HCT116 (cell line): ENCODE measurements around the gene CDK19.

Source experiments
- CEBPB ChIP-seq: IDR thresholded peaks from 2 replicates; pipeline ENCODE4 v1.6.1; 2012; ENCODE audit warnings: low read depth
- EZH2 ChIP-seq: fragments of 200-600 bp; sonication (generic); IDR thresholded peaks from 2 replicates; pipeline ENCODE4 v1.6.1; 2017; ENCODE audit warnings: antibody characterized with exemption, mixed run types
- EZH2phosphoT487 ChIP-seq: fragments of 200-600 bp; IDR thresholded peaks from 2 replicates; pipeline ENCODE4 v1.6.1; 2018; ENCODE audit warnings: antibody characterized with exemption, borderline replicate concordance
- POLR2A ChIP-seq: IDR thresholded peaks from 2 replicates; pipeline ENCODE4 v1.7.0; 2011; ENCODE audit warnings: borderline replicate concordance; ENCODE audit not compliant: insufficient read depth, insufficient read length; ENCODE audit errors: extremely low read depth
- TF ChIP-seq, protein P1 (sequence below), 3 experiments: fragments of 200-600 bp in 1 of 3; sonication (generic) in 1 of 3; IDR thresholded peaks in 2 of 3; conservative IDR thresholded peaks in 1 of 3; 2 replicates each; pipeline ENCODE4 v1.5.1; 2012 to 2017; ENCODE audit warnings: low read depth in 2 of 3, low read length in 2 of 3, antibody characterized with exemption in 1 of 3, borderline replicate concordance in 1 of 3, control low read depth in 1 of 3, mild to moderate bottlenecking in 1 of 3, mixed read lengths in 1 of 3, mixed run types in 1 of 3, moderate library complexity in 1 of 3; ENCODE audit not compliant: insufficient read depth in 1 of 3
- TF ChIP-seq, protein P2 (sequence below): IDR thresholded peaks from 2 replicates; pipeline ENCODE4 v1.6.1; 2012; ENCODE audit warnings: low read depth

DNA sequence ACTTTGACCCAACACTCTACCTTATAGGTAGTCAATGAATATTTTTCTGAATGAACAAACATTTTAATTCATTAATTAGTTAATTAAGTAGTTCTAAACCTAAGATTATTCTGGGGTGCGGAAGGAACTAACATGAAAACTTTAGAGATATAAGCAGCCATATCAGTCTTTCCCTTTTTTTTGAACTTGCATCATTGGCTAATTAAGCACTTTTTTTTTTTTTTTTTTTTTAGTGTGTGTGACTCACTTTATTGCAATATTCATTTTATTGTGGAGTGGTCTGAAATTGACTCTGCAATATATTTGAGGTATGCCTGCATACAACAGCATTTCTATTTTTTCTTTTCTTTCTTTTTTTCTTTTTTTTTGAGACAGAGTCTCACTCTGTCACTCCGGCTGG is 37.5 kb upstream of the CDK19 start:
- TF ChIP-seq CEBPB (no peak), EZH2phosphoT487 (no peak), EZH2 (no peak), POLR2A (no peak)
- TF ChIP-seq, protein P1, sequence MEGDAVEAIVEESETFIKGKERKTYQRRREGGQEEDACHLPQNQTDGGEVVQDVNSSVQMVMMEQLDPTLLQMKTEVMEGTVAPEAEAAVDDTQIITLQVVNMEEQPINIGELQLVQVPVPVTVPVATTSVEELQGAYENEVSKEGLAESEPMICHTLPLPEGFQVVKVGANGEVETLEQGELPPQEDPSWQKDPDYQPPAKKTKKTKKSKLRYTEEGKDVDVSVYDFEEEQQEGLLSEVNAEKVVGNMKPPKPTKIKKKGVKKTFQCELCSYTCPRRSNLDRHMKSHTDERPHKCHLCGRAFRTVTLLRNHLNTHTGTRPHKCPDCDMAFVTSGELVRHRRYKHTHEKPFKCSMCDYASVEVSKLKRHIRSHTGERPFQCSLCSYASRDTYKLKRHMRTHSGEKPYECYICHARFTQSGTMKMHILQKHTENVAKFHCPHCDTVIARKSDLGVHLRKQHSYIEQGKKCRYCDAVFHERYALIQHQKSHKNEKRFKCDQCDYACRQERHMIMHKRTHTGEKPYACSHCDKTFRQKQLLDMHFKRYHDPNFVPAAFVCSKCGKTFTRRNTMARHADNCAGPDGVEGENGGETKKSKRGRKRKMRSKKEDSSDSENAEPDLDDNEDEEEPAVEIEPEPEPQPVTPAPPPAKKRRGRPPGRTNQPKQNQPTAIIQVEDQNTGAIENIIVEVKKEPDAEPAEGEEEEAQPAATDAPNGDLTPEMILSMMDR (IDR thresholded peaks at IDR 0.05 in 2 of 3, conservative IDR thresholded peaks at IDR 0.05 in 1 of 3; ENCODE audit: borderline replicate concordance in 1 of 3, insufficient read depth in 1 of 3, low read depth in 2 of 3, low read length in 2 of 3) = no peak
- TF ChIP-seq, protein P2, sequence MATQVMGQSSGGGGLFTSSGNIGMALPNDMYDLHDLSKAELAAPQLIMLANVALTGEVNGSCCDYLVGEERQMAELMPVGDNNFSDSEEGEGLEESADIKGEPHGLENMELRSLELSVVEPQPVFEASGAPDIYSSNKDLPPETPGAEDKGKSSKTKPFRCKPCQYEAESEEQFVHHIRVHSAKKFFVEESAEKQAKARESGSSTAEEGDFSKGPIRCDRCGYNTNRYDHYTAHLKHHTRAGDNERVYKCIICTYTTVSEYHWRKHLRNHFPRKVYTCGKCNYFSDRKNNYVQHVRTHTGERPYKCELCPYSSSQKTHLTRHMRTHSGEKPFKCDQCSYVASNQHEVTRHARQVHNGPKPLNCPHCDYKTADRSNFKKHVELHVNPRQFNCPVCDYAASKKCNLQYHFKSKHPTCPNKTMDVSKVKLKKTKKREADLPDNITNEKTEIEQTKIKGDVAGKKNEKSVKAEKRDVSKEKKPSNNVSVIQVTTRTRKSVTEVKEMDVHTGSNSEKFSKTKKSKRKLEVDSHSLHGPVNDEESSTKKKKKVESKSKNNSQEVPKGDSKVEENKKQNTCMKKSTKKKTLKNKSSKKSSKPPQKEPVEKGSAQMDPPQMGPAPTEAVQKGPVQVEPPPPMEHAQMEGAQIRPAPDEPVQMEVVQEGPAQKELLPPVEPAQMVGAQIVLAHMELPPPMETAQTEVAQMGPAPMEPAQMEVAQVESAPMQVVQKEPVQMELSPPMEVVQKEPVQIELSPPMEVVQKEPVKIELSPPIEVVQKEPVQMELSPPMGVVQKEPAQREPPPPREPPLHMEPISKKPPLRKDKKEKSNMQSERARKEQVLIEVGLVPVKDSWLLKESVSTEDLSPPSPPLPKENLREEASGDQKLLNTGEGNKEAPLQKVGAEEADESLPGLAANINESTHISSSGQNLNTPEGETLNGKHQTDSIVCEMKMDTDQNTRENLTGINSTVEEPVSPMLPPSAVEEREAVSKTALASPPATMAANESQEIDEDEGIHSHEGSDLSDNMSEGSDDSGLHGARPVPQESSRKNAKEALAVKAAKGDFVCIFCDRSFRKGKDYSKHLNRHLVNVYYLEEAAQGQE = no peak
